Right lobe of liver (tissue), 6 donors: Measurements from ENCODE around the gene GGA1. TPM values are rescaled to one million over a fixed set of nuclear protein-coding genes. Genes with fewer than 3 reads are reported as not detected.
"Not testable (repeated sequence)": the region's sequence is repeated elsewhere in the genome, so short reads cannot be mapped to it uniquely, and the experiment has no call there.

Experiments used
- ATAC-seq, 4 donors: fragments of 200-7000 bp; cut with Tn5 transposase; one replicate each; pipeline ENCODE4 v1.9.1; 2020; ENCODE audit warnings: mild to moderate bottlenecking in 4 of 4, moderate library complexity in 4 of 4
- DNase-seq, 3 donors: peaks; one replicate each; pipeline ENCODE4 v3.0.0-alpha.2; 2020
- H3K27ac ChIP-seq, 3 donors: fragments of 200-600 bp; one replicate each; pipeline ENCODE4 v1.8.0; 2022
- H3K27me3 ChIP-seq, 2 donors: fragments of 200-600 bp; one replicate each; pipeline ENCODE4 v1.8.0; 2022
- H3K36me3 ChIP-seq, 4 donors: fragments of 200-600 bp; sonication (generic) in 1 of 4; one replicate each; pipeline versions ENCODE4 v1.5.1 to v1.8.0; 2017 to 2022; ENCODE audit warnings: control low read depth in 1 of 4
- H3K4me1 ChIP-seq, 4 donors: fragments of 200-600 bp; sonication (generic) in 1 of 4; one replicate each; pipeline versions ENCODE4 v1.5.1 to v1.8.0; 2017 to 2022; ENCODE audit warnings: control low read depth in 1 of 4
- H3K4me3 ChIP-seq, 3 donors: fragments of 200-600 bp; one replicate each; pipeline ENCODE4 v1.8.0; 2022
- H3K9me3 ChIP-seq, 4 donors: fragments of 200-600 bp; sonication (generic) in 1 of 4; one replicate each; pipeline versions ENCODE4 v1.5.1 to v1.8.0; 2017 to 2022; ENCODE audit warnings: control low read depth in 1 of 4
- POLR2A ChIP-seq: fragments of 450-650 bp; IDR thresholded peaks from one replicate; pipeline ENCODE4 v1.6.1; 2017; ENCODE audit warnings: antibody characterized with exemption, mild to moderate bottlenecking
- WGBS: methylation state at CpG from one replicate; pipeline ENCODE4 v1.1.6; 2018; ENCODE audit warnings: low coverage, low lambda C conversion rate; ENCODE audit not compliant: insufficient coverage; ENCODE audit errors: missing lambda C conversion rate; 5-methylcytosine and 5-hydroxymethylcytosine counted together
- intact Hi-C, 2 donors: fragments of 100-400 bp; cut with DNase I; formaldehyde crosslinking; loops; one replicate each; pipeline versions ENCODE4 v1.11.2 to v1.14.1; 2022
- total RNA-seq, 6 experiments: library from RNA; depleted of rRNA in 2 of 6; stranded (reverse); fragments of >200 nt in 2 of 6; fragmentation: NEBNext Ultra II Directional in 3 of 6; extraction: Animal tissue kit (Norgen Biotek cat#: 25700) in 3 of 6; gene quantifications; one replicate each; pipeline versions ENCODE4 v1.1.0 to v1.2.4, GENCODE V29; 2016 to 2023
- TF ChIP-seq, protein P1 (sequence below), 4 donors: fragments of 200-600 bp in 3 of 4; fragments of 450-650 bp in 1 of 4; IDR thresholded peaks; one replicate each; pipeline versions ENCODE4 v1.5.1 to v1.8.0; 2016 to 2022; ENCODE audit warnings: antibody characterized with exemption in 4 of 4, mild to moderate bottlenecking in 2 of 4
- donor health status: DM: no; HTN: yes; CAD: no.
- donor health status: DM: no; HTN: no; CAD: no.
- donor health status: DM: no; HTN: no; CAD: no.
- donor health status: DM: no; HTN: yes; CAD: no.
- donor health status: DM: no; HTN: yes; CAD: no.

GGA1 gene
- total RNA-seq, 6 experiments from 2014 or later: 18.4 to 27.3 (median 24.1) TPM

DNA sequence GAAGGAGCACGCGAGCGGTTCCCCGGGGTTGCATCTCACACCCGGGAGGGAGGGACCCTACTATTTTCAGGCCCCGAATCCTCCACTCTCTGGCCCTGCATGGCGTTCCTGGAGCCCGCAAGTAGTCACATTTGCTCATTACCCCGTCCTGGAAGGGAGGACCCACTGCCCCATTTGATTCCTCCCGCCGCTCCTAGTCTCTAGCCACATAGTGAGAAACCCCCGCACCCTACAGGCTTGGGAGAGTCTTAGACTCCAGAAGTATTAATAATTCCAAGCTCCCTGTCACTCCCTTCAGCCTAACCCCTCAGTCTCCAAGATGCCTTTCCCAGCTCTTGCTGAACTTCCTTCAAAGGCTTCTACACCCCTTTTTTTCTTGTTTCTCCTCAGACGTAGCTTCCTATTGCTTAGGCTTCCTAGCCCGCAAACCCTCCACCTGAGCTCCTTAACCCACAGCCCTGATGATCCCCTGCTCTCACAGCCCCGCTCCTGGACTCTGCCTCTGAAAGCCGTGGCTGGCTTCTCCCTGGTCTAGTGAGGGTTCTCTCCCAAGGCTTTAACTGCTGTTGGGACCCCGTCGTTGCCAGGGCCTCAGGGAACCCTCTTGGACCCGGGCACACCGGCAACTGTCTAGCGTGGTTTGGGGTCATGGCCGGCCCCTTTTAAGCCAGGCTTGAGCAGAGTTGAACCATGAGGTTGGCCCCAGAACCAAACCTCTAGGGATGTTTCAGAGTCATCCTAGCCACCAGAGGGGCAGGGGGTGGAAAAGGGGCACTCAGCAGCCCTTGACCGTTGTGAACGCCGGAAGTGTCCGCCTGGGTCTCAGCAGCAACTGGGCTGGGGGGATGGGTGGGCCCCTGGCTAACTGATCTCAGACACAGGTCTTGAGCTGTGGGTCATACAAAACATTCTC lies 862 bp downstream of the GGA1 start:
- H3K4me1 ChIP-seq: peaks cover 0 to 22% (median 2%) of the 10 kb centered on the region in 4 donors

DNA sequence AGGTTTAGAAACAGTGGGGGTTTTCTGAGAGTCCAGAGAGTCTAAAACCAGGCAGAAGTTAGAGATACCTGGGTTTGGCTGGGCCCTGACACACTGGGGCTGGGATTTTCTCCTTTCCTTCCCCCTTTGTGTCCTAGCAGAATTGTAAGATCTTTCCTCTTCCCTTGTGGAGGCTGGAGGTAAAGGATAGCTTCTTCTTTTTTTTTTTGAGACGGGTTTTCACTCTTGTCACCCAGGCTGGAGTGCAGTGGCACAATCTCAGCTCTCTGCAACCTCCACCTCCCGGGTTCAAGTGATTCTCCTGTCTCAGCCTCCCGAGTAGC lies 1.5 kb downstream of the GGA1 start:
- H3K36me3 ChIP-seq: peaks cover 0 to 10% (median 0%) of the 10 kb centered on the region in 4 donors
- H3K4me1 ChIP-seq: peaks cover 0 to 22% (median 2%) of the 10 kb centered on the region in 4 donors
- ATAC-seq, H3K27me3 ChIP-seq, DNase-seq, intact Hi-C loops, H3K9me3 ChIP-seq: not testable (repeated sequence)
- H3K4me3 ChIP-seq: peak overlapping the region; percentile 86 to 97 (median 90)
- 82% methylated on average over 3 of the region's 3 CpGs for whole genome bisulfite sequencing
- H3K27ac ChIP-seq: peak overlapping the region; percentile 84 to 89 (median 88)

More for the DNA sequence above, 862 bp downstream of the GGA1 start:
- Histone ChIP-seq H3K27ac (peak overlapping the region; percentile 84 to 89 (median 88)), H3K36me3 (peaks cover 0 to 4% (median 0%) of the 10 kb centered on the region in 4 donors), H3K4me3 (peak overlapping the region; percentile 86 to 97 (median 90)), H3K9me3 (no peaks in the 10 kb centered on the region), H3K27me3 (no peaks in the 10 kb centered on the region)
- ATAC-seq (no peak), DNase-seq (no peak)
- intact Hi-C loops: no loop called here
- no peak for TF ChIP-seq POLR2A
- TF ChIP-seq, protein P1, sequence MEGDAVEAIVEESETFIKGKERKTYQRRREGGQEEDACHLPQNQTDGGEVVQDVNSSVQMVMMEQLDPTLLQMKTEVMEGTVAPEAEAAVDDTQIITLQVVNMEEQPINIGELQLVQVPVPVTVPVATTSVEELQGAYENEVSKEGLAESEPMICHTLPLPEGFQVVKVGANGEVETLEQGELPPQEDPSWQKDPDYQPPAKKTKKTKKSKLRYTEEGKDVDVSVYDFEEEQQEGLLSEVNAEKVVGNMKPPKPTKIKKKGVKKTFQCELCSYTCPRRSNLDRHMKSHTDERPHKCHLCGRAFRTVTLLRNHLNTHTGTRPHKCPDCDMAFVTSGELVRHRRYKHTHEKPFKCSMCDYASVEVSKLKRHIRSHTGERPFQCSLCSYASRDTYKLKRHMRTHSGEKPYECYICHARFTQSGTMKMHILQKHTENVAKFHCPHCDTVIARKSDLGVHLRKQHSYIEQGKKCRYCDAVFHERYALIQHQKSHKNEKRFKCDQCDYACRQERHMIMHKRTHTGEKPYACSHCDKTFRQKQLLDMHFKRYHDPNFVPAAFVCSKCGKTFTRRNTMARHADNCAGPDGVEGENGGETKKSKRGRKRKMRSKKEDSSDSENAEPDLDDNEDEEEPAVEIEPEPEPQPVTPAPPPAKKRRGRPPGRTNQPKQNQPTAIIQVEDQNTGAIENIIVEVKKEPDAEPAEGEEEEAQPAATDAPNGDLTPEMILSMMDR (IDR thresholded peaks at IDR 0.05): no peak
- 2% methylated on average over 18 of the region's 26 CpGs for WGBS

DNA sequence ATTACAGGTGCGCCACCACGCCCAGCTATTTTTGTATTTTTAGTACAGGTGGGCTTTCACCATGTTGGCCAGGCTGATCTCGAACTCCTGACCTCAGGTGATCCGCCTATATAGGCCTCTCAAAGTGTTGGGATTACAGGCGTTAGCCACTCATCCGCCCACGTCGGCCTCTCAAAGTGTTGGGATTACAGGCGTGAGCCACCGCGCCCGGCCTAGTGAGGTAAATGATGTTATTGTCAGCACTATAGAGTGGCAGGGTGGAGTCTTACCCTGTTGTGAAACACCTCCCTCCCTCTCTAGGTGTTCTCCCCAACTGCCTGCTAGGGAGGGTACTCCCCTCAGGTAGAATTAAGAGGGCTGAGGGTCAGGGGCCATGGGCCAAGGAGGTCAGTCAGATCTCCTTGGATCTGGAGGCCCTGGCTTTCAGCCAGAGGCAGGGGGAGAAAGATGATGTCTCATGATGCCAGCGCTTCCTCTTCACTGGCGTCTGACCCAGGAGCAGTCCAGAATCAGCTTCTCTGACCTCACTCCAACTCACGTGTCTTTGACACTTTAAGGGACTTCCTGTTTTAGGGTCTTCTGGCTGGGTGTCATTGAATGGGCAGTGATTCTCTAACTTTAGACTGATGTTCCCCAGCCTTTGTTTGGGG lies 2.0 kb downstream of the GGA1 start:
- Histone ChIP-seq H3K4me3 (no peak overlapping the region), H3K4me1 (peaks cover 0 to 22% (median 2%) of the 10 kb centered on the region in 4 donors), H3K36me3 (peaks cover 0 to 11% (median 0%) of the 10 kb centered on the region in 4 donors), H3K27ac (peak overlapping the region in 2 of 3 donors; percentile 84 to 88), H3K9me3 (no peaks in the 10 kb centered on the region), H3K27me3 (no peaks in the 10 kb centered on the region)
- DNase-seq (no peak), ATAC-seq (no peak)
- TF ChIP-seq POLR2A: no peak
- TF ChIP-seq, protein P1 (IDR thresholded peaks at IDR 0.05): no peak
- WGBS: 74% methylated on average over 6 of the region's 15 CpGs
- intact Hi-C loops: no loop called here

DNA sequence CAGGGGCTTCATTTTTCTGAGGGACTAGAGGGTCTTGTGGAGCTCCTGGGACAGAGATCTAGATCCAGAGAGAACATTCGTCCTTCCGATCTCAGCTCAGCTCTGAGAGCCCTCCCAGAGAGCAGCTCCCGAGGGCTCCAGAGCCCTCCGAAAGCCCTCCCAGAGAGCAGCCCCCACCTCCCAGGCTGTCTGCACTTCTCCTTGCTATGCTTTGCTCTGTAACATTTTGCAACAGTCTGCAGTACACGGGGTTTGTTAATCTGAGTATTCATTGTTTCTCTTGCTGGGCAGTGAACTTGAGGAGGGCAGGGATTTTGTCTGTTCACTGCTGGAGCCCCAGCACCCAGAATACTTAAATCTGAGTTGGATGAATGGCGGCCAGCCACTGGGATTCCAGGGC lies 2.6 kb downstream of the GGA1 start:
- intact Hi-C loops: no loop called here
- 13% methylated on average over 1 of the region's 6 CpGs for WGBS
- Histone ChIP-seq H3K9me3 (no peaks in the 10 kb centered on the region), H3K27me3 (no peaks in the 10 kb centered on the region), H3K27ac (peak overlapping the region; percentile 14 to 88 (median 24)), H3K4me3 (no peak overlapping the region), H3K36me3 (peaks cover 0 to 11% (median 0%) of the 10 kb centered on the region in 4 donors), H3K4me1 (peaks cover 0 to 22% (median 2%) of the 10 kb centered on the region in 4 donors)
- ATAC-seq (no peak), DNase-seq (no peak)
- no peak for TF ChIP-seq POLR2A
- TF ChIP-seq, protein P1 (IDR thresholded peaks at IDR 0.05): no peak
